Stimulated activated CD8-positive, alpha-beta memory T cell treated with anti-CD3 and anti-CD28 coated beads, Interleukin-7, amount 100 ng/mL, for 48 hours (primary cell): ENCODE results near the gene P2RX2.

ENCODE experiments used
- DNase-seq, 2 donors: peaks; one replicate each; pipeline ENCODE4 v3.0.0-alpha.2; 2020; ENCODE audit warnings: low read depth in 1 of 2; ENCODE audit errors: extremely low read depth in 1 of 2

Gene P2RX2

DNA sequence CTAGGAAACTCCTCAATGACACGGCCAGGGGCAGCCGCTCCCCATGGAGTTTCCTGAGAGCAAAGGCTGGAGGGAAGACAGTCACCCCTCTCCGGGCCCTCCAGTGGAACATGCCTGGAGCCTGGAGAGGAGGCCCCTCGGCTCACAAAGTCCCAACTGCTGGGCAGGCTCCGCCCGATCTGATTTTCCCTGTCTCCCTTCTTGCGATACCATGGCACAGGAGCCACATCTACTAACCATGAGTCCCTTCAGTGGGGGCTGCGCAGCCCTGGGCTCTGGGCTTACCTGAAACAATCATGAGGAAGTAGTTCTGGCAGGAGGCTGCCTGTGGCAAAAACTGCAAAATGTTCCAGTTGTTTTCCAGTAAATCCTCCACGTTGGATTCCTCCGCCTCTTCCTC lies 15.3 kb downstream of the P2RX2 start:
- no peak for DNase-seq

DNA sequence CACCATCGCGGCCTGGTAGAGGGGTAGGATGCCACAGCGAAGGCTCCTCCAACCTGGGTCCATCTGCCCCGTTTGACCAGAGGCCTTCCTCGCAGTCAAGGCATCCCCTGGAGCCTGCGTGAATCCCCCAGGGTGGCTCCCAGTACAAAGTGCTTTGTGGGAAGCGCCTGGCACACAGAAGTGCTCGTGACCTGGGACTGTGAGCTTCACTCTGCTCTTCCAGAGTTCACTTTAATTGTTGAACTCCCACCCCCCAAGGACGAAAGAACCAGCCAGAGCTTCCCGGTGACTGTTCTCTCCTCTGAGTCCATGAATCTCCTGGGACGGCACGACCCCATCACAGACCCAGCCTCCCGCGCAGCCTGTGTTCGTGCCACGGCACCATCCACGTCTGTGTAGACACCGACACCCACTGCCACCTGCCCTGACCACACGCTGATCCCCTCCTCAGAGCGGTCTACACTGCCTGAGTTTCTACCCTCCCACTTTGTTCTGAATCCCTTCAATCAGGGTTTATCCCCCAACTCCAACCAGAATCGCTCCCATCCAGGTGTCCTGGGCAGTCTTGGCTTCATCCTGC lies 15.9 kb downstream of the P2RX2 start:
- no peak for DNase-seq

DNA sequence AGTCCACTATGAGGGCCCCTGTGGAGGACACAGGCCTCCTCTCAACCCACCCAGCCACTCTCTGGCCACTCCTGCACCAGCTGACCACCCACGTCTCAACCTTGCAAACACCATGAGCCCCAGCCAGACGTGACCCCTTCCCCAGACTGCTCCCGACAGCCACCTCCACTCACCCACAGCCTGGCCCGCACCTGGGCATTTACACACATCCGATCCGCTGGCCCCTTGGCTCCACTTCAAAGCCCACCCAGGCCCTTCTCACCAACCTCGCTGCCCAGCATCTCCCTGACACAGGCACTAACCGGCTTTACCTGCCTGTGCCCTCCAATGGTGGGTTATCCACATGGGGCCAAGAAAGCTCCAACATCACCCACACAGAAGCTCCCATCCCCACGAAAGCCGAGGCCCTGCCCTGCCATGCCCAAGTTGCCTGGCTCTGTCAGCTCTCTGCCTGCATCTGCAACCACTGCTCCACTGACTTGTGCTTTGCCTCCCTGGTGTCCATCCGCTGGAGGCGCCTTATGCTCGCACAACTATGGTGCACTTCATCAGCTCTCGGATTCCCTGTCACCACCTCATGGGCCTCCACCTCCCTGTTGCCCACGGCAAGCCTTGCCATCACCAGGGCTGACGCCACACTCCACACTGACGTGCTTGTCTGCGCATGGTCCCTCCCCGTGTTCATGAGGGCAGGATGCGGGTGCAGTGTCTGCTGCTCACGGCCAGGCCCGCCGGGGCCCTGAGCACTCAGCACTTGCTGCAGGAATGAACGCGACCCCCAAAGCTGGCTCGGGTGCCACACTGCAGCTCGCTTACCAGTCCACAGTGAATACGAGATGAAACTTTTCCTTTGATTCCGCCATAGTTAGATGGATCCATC lies 16.7 kb downstream of the P2RX2 start:
- no peak for DNase-seq

DNA sequence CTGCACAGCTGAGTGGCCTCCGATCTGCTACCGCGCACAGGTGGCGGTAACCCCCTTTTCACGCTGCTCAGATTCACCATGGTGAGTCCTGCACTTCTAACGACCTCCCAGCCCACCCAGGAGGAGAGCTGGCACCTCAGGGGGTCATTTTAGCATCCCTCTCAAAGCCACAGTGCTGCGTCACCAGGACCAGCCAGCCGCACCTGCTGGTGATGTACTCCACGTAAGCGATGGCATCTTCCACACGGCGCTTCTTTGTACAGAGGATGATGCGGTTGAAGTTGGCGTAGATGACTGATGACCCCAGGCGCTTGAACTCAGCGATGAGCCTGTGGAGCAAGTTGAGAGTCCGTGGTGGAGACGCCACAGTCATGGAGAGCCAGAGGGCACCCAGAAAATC lies 19.2 kb downstream of the P2RX2 start:
- no peak for DNase-seq

DNA sequence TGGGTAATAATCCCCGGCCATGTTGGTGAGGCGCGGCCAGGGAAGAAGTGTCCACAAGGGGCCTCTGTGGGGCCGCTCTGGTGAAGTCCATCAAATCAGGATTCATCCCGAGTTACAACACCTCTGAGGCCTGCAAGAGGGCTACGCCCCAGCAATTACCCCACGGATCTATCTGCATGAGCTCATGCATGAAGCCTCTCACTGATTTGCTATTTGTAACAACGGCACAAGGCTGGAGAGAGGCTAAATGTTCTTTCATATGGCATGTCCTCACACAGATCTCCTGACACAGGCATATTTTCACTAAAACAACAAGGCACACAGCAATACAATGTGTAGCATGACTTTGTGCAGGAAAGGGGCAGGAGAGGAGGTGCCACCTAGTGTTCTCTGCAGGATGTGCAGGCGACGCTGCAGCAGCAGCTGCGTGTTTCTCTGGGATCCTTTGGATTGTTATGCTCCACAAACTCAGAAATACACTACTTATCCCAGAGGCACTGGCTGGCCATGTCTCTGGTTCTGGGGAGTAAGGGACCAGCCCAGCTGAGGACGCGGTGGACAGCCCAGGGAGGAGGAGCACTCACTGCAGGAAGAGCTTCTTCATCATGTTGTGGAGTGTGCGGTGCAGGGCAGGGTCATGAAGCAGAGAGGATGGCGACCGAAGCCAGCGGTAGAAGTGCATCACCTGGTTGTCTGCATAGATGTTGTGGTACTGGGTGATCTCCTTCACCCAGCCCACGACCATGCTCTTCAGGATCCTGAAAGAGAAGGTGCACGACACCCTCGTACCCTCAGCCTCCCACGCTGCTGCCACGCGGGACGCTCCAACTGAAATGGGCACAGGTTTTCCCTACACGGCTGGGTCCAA lies 20.2 kb downstream of the P2RX2 start:
- no peak for DNase-seq

DNA sequence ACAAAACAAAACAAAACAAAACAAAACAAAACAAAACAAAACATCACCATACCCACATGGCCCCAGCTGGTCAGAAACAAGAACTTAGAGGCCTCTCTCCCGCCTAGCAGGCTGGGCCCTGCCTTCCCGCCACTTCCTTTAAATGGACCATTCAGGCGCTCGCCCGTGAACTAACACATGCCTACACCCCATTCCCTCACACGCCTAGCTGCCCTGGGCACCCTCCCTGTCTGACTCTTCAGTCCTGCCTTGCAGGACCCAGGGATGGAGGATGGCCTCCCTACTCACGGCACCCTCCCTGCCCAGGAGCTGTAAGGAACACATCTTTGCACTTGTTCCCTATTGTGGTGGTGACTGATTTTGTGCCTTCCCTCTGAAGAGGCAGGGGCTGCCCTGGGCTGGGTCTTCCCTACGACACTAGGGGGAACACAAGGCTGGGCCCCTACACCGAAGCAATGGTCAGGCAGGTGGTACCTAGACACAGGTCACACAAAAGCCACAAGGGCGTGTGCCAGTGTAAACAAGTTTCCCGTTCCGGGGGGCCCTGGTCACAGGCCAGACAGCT lies 21.5 kb downstream of the P2RX2 start:
- no peak for DNase-seq

DNA sequence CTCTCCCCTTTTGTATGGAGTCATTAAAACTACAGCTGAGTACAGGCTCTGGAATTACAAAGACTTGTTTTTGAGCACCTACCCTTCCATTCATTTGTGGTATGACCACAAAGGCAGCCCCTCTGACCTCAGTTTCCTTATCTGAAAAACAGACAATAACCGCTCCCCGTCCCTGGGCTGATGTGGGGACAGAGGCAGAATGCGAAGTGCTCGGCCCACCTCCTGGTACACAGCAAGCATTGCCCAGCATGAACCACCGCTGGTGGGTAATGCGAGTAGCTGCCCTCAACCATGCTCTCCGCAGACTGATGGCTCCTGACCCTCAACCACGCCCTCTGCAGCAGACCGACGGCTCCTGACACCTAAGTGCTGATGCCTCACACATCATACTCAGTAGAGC lies 22.4 kb downstream of the P2RX2 start:
- no peak for DNase-seq

DNA sequence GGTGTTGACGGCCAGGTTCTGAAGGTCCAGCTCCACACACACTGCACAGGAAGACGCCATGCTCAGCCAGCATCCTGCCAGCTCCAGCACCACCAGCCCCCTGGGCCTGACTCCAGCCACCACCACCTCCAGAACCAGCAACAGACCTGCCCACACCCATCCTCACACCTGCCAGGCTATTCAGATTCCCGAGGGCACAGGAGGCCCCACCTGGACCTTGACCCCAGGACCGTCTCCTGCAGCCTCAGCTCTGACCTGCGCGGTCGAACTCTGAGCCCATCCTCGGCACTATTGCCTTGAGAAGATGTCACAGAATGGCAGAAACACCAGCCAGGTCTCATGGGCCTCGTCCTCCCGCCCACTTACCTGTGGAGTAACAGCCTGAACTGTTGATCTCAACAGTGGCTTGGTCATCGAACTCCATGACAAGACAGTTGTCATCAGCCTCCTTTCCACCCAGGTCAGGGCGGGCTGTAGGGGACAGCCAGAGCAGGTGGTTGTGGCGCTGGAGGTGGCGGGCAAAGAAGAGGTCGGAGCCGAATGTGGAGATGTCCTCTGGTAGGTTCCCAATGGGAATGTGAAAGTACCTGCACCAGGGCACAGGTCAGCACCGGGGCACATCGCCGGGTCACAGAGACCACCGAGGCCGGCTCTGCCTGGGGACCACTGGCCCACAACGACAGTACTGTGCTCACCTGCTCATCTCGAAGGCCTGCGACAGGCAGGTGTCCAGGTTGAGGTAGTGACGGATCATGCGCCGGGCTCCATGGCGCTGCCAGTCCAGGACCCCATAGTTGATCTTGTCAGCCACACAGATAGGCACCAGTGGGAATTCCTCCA lies 23.5 kb downstream of the P2RX2 start:
- DNase-seq, result no peak

DNA sequence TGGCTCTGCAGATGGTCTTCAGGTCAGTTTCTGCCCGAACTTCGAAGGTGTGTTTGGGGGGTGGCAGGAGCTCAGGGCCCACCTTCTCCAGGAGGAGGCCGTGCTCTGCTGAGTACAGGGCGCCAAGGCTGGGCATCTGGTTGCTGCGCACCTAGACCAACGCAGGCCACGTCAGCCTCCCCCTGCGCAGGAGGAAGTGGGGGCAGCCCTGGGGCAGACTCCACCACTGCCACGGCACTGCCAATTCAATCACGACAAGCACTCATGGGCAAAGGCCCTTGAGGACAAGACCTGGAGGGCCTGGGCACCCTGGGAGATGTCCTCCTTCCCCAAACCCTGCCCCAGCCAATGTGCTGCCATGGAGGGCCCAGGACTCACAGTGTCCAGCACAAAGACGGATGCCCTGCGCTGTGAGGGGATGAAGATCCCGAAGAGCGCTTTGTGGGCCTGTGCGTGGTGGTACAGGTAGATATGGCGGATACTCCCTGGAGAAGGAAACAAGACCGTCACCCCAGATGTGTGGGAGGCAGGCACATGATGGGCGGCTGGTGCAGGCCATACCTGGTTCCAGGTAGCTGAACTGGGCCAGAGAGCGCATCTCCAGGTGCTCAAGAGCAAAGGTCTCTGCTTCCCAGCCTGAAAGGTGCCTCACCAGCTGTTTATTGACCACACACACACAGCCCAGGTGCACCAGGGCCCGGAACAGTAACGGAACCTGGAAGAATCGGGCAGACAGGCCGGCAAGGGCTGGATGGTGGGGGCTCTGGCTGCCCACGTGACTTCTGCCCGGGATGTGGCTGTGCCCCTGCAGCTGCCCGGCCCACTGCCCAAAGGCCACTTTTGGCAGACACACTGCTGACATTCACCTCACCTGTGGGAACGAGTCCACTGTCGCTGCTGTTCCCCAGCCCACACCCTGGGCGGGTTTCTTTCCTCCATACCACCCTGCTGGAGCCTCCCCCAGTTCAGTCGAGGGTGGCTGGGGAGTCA lies 24.6 kb downstream of the P2RX2 start:
- DNase-seq, result no peak

DNA sequence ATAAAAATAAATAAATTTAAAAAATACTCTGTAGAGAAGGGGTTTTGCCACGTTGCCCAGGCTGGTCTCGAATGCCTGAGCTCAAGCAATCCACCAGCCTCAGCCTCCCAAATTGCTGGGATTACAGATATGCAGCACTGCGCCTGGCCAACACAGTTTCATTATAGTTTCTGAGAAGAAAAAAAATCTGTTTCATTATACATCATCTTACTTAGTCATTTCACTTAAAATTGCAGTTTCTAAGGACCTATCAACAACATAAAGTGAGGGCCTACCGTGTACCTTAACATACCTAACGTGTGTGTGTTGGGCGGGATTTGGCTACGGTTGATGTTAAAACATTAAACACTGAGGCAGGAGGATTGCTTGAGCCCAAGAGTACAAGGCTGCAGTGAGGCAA lies 28.3 kb downstream of the P2RX2 start:
- no peak for DNase-seq

DNA sequence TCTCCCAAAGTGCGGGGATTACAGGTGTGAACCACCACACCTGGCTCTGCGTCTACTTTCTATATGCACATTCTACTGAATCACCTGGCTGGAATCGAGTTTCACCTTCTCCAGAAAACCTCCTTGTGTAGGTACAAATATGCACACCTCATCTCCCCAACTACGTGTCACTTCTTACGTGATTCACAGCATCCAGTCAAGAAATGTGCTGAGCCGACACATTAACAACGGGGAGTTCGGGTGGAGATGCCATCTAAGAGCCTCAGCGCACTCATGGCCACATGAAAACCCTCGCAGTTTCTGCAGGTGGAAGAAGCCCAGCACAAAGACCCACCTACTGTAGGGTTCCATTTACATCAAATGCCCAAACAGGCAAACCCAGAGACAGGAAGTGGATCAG lies 29.3 kb downstream of the P2RX2 start:
- no peak for DNase-seq

DNA sequence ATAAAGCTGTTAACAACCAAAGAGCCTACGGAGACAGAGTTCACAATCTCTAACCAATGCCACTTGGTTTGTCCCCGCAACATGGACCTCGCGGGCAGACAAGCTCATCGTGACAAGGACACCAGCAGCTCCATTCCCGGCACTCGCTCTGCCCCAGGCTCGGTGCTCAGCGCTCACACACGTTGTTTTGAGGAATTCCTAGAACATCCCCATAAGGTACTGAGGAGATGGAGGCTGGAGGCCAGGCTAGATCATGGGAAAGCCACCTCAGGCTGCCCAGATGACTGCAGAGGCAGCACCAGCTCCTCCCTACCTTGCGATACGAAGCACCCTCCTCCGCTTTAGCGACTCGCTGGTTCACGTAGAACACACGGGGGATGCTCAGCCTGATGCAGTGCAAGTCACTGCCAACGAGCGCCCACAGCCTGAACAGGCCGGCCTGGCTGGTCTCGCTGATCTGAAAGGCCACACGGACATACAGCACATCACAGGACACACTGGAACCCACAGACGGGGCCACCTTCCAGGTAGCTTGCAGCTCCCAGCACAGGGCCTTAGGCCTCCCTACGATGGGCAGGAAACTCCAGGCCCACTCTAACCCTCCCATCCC lies 30.1 kb downstream of the P2RX2 start:
- DNase-seq, result no peak

DNA sequence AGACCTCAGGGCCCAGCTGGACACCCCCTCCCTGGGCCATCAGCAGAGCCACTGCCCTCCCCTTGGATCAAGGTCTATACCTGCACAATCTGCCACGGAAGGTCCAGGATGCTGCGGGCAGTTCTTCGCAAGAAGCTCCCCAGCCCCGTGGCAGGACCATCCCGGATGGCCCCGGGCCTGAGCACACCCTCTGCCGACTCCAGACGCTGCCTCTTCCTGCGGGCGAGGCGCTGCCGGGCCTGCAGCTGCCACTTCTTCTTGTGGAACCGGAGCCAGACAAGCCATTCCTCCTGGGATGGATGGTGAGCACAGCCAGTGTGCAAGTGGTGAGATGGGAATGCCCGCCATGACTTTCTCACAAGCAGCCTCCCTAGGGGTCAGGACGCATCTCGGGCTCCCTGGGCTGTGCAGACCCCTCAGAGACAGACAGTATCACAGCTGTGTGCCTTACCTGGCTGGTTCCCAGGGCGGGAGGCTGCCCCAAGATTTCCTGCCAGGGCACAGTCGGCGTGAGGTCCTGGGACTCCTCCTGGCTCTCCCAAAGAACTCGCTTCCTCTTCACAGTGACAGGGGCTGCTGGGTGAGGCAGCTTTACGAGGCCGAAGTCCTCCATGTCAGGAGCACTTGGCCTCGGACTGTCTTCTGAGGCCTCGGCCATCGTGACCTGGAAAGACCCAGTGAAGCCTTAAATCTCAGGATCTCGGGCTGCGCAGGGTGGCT lies 30.8 kb downstream of the P2RX2 start:
- DNase-seq, result no peak

DNA sequence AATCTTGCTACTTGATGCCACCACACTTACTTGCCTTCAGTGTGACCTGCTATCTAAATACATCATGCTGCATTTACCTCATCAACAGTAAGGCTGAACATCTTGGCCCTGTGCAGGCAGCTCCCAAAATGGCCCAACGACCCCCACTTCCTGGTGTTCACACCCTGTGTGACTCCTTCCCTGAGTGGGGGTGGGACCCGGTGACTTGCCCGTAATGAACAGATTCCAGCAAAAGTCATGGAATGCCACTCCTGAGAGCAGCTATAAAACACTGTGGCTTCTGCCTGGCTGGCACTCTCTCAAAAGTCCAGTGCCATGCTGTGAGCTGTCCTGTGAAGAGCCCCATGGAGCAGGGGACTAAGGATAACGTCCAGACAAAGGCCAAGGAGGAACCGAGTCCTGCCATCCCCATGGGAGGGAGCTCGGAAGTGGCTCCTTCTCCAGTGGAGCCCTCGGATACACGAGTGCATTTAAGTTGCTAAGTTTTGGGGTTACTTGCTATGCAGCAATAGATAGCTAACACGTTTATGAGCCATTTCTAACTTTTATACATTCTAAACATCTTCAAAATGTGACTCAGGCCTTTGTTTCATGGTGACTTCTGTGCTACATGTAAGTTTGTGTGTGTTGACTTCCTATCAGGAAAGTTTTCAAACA lies 33.0 kb downstream of the P2RX2 start:
- no peak for DNase-seq

DNA sequence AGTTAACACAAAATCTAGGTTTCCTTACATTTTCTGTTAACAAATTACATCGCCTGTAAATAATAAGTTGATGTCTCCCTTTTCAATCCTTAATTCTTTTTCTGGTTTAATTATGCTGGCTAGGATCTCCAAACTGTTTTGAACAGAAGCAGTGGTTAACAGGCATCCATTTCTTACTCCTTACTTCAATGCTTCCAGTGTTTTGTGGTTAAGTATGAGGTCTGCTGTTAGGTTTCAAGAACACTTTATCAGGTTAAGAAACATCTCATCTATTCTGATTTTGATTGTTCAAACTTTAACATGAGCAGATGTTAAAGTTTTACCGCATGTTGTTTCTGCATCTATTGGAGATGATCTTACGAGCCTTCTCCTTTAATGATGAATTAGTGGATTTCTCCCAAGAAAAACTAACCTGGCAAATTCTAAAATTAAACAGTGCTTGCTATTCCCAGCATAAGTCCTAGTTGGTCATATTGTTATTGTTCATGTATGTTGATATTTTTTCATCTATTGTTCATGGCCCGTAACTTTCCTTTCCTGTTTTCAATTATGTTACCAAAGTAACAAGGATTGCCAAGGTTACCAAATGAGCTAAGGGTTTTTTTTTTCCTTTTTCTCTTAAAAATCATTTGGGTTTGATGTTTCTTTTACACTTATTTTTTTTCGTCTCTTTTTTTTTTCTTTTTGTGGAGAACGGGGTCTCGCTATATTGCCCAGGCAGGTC lies 35.2 kb downstream of the P2RX2 start:
- no peak for DNase-seq

DNA sequence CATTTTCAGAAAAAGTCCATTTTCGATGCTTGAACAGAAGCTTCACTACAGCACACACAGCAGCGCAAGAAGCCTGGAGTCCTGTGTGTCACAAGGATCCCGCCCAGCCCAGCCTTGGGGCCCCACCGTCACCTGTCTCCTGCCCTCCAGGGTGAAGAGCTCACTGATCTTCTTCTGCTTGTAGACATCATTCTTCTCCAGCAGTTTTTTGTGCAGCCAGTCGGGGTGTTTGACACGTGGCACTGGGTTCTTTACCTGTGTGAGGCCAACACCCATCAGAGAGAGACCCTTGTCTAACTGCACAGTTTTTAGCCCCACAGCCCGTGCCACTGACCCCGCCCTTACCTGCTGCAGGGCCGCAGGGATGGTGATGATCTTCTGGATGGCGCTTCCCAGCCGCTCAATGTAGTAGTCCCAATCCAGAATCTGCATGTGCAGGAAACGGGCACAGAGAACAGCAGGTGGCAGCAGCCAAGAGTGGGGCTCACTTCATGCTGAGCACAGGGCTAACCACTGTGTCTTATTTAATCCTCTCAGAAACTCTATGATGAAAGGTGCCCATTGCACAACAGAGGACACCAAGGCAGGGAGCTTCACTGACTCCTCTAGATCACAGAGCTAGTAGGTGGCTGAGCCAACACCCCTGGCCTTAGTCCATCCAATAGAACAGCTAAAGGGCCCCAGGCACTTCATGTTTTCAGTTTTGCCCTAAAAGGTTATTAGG lies 38.6 kb downstream of the P2RX2 start:
- DNase-seq, result no peak
